Ishikawa (cell line): ENCODE data around the gene AKIRIN2.

Source experiments
- CEBPB ChIP-seq: IDR thresholded peaks from 2 replicates; pipeline ENCODE4 v1.6.1; 2012
- CREB1 ChIP-seq: IDR thresholded peaks from 2 replicates; pipeline ENCODE4 v1.6.1; 2012; ENCODE audit warnings: low read depth
- EGR1 ChIP-seq: IDR thresholded peaks from 2 replicates; pipeline ENCODE4 v1.6.1; 2012
- EP300 ChIP-seq: IDR thresholded peaks from 2 replicates; pipeline ENCODE4 v1.6.1; 2012; ENCODE audit warnings: borderline replicate concordance
- FOXM1 ChIP-seq: IDR thresholded peaks from 2 replicates; pipeline ENCODE4 v1.6.1; 2012; ENCODE audit warnings: low read depth, borderline replicate concordance
- NFIC ChIP-seq: IDR thresholded peaks from 2 replicates; pipeline ENCODE4 v1.6.1; 2012
- RAD21 ChIP-seq: IDR thresholded peaks from 2 replicates; pipeline ENCODE4 v1.6.1; 2012; ENCODE audit warnings: low read depth
- TAF1 ChIP-seq: IDR thresholded peaks from 2 replicates; pipeline ENCODE4 v1.6.1; 2012; ENCODE audit warnings: low read depth, mild to moderate bottlenecking
- TCF12 ChIP-seq: IDR thresholded peaks from 2 replicates; pipeline ENCODE4 v1.6.1; 2012; ENCODE audit warnings: low read depth
- TEAD4 ChIP-seq: IDR thresholded peaks from 2 replicates; pipeline ENCODE4 v1.6.1; 2012
- YY1 ChIP-seq: IDR thresholded peaks from 2 replicates; pipeline ENCODE4 v1.6.1; 2012; ENCODE audit warnings: low read depth
- ZBTB7A ChIP-seq: IDR thresholded peaks from 2 replicates; pipeline ENCODE4 v1.6.1; 2012; ENCODE audit warnings: low read depth
- TF ChIP-seq, protein P1 (sequence below): IDR thresholded peaks from 2 replicates; pipeline ENCODE4 v1.6.1; 2012
- TF ChIP-seq, protein P2 (sequence below): IDR thresholded peaks from 2 replicates; pipeline ENCODE4 v1.6.1; 2012
- TF ChIP-seq, protein P3 (sequence below): IDR thresholded peaks from 2 replicates; pipeline ENCODE4 v1.6.1; 2012; ENCODE audit warnings: low read depth, mild to moderate bottlenecking

Gene AKIRIN2

DNA sequence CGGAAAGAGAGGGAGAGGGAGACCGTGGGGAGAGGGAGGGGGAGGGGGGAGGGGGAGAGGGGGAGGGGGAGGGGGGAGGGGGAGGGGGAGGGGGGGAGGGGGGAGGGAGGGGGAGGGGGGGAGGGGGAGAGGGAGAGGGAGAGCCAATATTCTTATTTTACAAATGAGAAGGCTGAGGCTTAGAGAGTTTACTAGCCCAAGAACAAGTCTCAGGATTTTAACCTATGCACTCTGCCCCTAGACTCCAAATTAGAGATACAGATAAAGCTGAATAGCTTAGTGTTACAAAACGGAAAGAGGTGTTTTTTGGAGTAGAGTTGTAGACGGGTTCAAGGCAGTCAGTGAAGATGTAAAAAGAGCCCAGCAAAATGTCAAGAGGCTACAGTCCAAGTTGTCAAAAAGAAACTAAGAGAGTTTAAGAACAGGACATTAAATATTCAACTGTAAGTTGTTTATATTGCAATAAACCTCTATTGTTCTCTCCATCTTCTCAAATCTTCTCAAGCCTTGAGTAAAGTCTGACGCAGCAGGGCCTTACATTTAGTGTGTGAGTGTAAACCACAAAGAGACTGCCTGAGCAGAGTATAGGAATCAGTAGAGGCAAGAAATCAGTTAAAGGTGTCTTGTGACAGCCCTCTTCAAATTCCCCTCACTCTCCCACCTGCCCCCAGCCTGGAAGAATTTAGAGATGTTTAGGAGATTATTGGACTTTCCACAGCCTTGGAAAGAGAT, 34.9 kb upstream of the AKIRIN2 start:
- TF ChIP-seq CREB1 (no peak), TAF1 (no peak), TCF12 (no peak), RAD21 (no peak), EGR1 (no peak), CEBPB (no peak), EP300 (no peak), ZBTB7A (no peak), YY1 (no peak), NFIC (no peak), TEAD4 (no peak), FOXM1 (no peak)
- TF ChIP-seq, protein P1, sequence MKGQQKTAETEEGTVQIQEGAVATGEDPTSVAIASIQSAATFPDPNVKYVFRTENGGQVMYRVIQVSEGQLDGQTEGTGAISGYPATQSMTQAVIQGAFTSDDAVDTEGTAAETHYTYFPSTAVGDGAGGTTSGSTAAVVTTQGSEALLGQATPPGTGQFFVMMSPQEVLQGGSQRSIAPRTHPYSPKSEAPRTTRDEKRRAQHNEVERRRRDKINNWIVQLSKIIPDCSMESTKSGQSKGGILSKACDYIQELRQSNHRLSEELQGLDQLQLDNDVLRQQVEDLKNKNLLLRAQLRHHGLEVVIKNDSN, result no peak
- TF ChIP-seq, protein P2, sequence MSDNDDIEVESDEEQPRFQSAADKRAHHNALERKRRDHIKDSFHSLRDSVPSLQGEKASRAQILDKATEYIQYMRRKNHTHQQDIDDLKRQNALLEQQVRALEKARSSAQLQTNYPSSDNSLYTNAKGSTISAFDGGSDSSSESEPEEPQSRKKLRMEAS, result no peak
- TF ChIP-seq, protein P3, sequence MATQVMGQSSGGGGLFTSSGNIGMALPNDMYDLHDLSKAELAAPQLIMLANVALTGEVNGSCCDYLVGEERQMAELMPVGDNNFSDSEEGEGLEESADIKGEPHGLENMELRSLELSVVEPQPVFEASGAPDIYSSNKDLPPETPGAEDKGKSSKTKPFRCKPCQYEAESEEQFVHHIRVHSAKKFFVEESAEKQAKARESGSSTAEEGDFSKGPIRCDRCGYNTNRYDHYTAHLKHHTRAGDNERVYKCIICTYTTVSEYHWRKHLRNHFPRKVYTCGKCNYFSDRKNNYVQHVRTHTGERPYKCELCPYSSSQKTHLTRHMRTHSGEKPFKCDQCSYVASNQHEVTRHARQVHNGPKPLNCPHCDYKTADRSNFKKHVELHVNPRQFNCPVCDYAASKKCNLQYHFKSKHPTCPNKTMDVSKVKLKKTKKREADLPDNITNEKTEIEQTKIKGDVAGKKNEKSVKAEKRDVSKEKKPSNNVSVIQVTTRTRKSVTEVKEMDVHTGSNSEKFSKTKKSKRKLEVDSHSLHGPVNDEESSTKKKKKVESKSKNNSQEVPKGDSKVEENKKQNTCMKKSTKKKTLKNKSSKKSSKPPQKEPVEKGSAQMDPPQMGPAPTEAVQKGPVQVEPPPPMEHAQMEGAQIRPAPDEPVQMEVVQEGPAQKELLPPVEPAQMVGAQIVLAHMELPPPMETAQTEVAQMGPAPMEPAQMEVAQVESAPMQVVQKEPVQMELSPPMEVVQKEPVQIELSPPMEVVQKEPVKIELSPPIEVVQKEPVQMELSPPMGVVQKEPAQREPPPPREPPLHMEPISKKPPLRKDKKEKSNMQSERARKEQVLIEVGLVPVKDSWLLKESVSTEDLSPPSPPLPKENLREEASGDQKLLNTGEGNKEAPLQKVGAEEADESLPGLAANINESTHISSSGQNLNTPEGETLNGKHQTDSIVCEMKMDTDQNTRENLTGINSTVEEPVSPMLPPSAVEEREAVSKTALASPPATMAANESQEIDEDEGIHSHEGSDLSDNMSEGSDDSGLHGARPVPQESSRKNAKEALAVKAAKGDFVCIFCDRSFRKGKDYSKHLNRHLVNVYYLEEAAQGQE, result no peak

DNA sequence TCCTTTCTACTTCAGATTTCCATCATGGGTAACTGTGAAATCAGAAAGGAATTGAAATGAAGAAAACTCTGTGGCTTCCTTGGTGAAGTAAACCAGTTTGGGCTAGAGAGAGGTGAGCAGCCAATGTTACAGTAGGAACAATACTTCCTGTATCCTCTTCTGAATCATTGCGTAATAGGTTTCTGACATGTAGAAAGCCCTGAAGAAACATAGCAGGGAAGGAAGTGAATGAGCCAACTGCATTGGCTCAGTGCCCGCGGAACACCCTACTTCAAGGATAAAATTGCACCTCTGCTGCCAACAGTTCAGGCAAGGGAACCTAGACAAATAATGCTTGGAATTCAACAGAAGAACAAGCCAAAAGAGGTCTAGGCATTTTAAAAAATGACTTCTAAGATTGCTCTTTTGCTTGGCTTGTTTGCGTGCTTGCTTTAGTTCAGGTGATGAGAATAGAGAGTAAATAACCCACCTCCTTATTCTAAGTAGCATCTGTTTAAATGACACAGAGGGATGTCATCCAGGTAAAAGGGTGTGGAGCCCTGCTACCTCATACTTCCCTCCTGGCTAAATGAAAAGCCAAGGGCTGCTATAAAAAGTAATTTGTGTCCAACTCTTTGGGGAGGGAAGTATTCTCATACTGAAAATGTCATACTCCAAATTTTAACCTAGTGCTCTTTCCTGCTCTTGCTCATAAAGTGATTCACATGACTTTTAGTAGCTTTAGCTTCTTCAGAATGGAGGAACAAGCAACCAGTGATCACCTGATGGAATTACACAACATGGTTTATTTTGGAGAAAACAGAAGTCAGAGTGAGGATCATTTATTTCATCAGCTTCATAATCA, 30.0 kb upstream of the AKIRIN2 start:
- TF ChIP-seq YY1, result peak; percentile 52; the same call in 1 of the 2 replicates
- TF ChIP-seq TAF1, result no peak
- TF ChIP-seq ZBTB7A, result no peak
- TF ChIP-seq EGR1, result no peak
- TF ChIP-seq CEBPB, result peak; percentile 100
- TF ChIP-seq, protein P1, result no peak; the same call in 1 of the 2 replicates
- TF ChIP-seq NFIC, result peak; percentile 99
- TF ChIP-seq TCF12, result peak; percentile 91
- peak; percentile 61 for TF ChIP-seq FOXM1
- peak; percentile 97 for TF ChIP-seq TEAD4
- TF ChIP-seq EP300, result peak; percentile 76
- TF ChIP-seq CREB1, result no peak
- peak; percentile 34; the same call in 1 of the 2 replicates for TF ChIP-seq RAD21
- TF ChIP-seq, protein P3, result no peak
- TF ChIP-seq, protein P2, result no peak; the same call in 1 of the 2 replicates

DNA sequence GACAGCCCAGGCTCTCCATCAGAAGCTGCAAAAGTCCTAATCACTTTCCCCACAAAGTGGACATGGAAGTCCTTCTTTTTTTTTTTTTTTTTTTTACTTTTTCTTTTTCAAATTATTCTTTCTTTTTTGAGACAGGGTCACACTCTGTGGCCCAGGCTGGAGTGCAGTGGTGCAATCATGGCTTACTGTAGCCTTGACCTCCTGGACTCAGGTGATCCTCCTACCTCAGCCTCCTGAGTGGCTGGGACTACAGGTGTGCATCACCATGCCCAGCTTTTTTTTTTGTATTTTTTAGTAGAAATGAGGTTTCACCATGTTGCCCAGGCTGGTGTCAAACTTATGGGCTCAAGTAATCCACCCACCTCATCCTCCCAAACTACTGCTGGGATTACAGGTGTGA, 29.0 kb upstream of the AKIRIN2 start:
- TF ChIP-seq EP300 (no peak), NFIC (no peak)

DNA sequence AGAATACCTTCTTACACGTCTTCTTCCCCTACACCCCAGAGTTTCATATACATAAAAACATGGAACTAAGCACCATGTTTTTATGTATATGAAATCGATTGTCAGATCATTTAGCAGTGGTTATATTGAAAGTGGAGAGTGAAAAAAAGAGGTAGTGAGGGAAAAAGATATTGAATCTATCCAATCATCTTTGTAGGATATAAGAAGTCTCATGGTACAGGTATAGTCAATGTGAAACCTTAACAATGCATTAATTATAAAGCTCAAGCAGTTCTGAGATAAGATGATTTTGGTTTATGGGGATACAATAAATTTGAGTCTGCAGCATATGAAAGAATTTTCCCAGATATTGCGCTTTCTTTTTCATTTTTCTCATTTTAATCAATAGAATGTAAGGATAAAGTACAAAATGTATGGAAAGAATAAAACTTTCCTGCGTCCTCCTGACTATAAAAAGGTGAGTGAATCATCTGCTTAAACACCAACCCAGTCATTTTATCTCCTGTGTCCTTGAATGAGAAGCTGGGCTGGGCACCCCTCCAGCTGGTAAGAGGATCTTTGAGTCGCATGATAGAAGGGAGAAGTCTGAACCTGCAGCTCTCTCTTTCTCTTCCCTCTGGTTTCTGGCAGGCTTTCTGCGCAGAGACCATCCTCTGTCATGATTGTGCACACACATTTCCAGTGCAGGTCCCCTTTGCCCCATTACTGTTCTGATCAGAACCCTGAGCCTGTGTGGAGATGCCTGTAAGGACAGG, 28.1 kb upstream of the AKIRIN2 start:
- no peak for TF ChIP-seq ZBTB7A
- TF ChIP-seq NFIC, result no peak
- TF ChIP-seq TEAD4, result no peak
- TF ChIP-seq, protein P1, result no peak
- no peak for TF ChIP-seq TCF12

DNA sequence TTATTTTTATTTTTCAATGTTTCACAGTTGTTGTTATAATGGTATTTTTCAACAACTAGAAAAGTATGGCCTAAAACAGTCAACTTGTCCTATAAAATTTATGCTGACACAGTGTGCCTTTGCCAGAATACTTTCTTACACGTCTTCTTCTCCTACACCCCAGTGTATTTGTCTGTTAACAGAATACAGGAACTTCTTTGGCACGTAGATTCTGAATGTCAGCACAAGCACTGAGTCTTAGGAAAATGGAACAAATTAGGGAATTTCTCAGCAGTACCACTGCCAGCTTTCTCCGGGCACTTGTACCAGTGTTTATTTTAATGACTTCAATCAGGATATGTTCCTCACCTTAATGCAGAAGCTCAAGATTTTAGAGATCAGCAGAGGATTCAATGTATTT, 26.7 kb upstream of the AKIRIN2 start:
- no peak for TF ChIP-seq CEBPB
- TF ChIP-seq, protein P2, result no peak
- no peak for TF ChIP-seq TAF1
- TF ChIP-seq FOXM1, result no peak
- TF ChIP-seq TEAD4, result no peak
- no peak for TF ChIP-seq ZBTB7A
- no peak for TF ChIP-seq EGR1
- no peak for TF ChIP-seq RAD21
- no peak for TF ChIP-seq NFIC
- no peak for TF ChIP-seq TCF12
- no peak for TF ChIP-seq CREB1
- TF ChIP-seq, protein P3, result no peak
- TF ChIP-seq YY1, result no peak
- TF ChIP-seq EP300, result no peak
- TF ChIP-seq, protein P1, result no peak
